ENCODE results near the gene C17orf50. TPM values are rescaled to one million over a fixed set of nuclear protein-coding genes. Genes with fewer than 3 reads are reported as not detected.

The C17orf50 gene
- total and polyA plus RNA-seq, 7 donors, result 0.07 TPM; not detected in 6

- DNase-seq, result peak; percentile 91
- no peak for TF ChIP-seq POLR2A (IDR thresholded peaks at IDR 0.05)
- peak in 3 of 4 donors; percentile 36 to 47 (median 43) for TF ChIP-seq POLR2AphosphoS5 (IDR thresholded peaks at IDR 0.05)
- TF ChIP-seq CTCF (IDR thresholded peaks at IDR 0.05), result peak; percentile 90 to 99 (median 94)
- no peaks in the 10 kb centered on the region for H3K27me3 ChIP-seq
- peak overlapping the region; percentile 23 to 57 (median 48) for H3K4me3 ChIP-seq
- H3K36me3 ChIP-seq, result no peaks in the 10 kb centered on the region
- intact Hi-C loops (cut with DNase I), result loop anchor here (1.0 kb wide), 2 partner anchors 40 to 45 kb away; partner anchors contain the start of gene TAF15
- H3K27ac ChIP-seq, result peak overlapping the region; percentile 44 to 77 (median 67)
- no peaks in the 10 kb centered on the region for H3K9me3 ChIP-seq
- peaks cover 0 to 39% (median 24%) of the 10 kb centered on the region in 4 donors for H3K4me1 ChIP-seq
- WGBS, 2 donors, result 2 to 4% methylated on average over 75 of the region's 75 CpGs
These were observed 3.7 kb downstream of the C17orf50 start for GRCh38 chr17:35764123-35764991.

GRCh38 chr17:35765086-35765710 is 4.5 kb downstream of the C17orf50 start:
- Histone ChIP-seq H3K4me3 (no peak overlapping the region), H3K9me3 (no peaks in the 10 kb centered on the region), H3K27ac (peak overlapping the region in 2 of 4 donors; percentile 68 to 77), H3K27me3 (no peaks in the 10 kb centered on the region), H3K36me3 (no peaks in the 10 kb centered on the region), H3K4me1 (peaks cover 0 to 39% (median 24%) of the 10 kb centered on the region in 4 donors)
- 62 to 78% methylated on average over 11 of the region's 11 CpGs for WGBS, 2 donors
- intact Hi-C loops (cut with DNase I), result no loop called here
- DNase-seq, result no peak
- TF ChIP-seq EP300 (IDR thresholded peaks at IDR 0.05) (no peak), POLR2AphosphoS5 (IDR thresholded peaks at IDR 0.05) (no peak), POLR2A (IDR thresholded peaks at IDR 0.05) (no peak), CTCF (IDR thresholded peaks at IDR 0.05) (no peak)

- peaks cover 0 to 39% (median 24%) of the 10 kb centered on the region in 4 donors for H3K4me1 ChIP-seq
- H3K4me3 ChIP-seq, result no peak overlapping the region
- no peak for DNase-seq
- no peaks in the 10 kb centered on the region for H3K9me3 ChIP-seq
- H3K36me3 ChIP-seq, result no peaks in the 10 kb centered on the region
- TF ChIP-seq CTCF (IDR thresholded peaks at IDR 0.05), result no peak
- TF ChIP-seq POLR2A (IDR thresholded peaks at IDR 0.05), result no peak
- no peak for TF ChIP-seq EP300 (IDR thresholded peaks at IDR 0.05)
- no peak for TF ChIP-seq POLR2AphosphoS5 (IDR thresholded peaks at IDR 0.05)
- peak overlapping the region in 1 of 4 donors; percentile 77 for H3K27ac ChIP-seq
- WGBS, 2 donors, result 82 to 86% methylated on average over 8 of the region's 8 CpGs
- no peaks in the 10 kb centered on the region for H3K27me3 ChIP-seq
- intact Hi-C loops (cut with DNase I), result no loop called here
These were observed 5.2 kb downstream of the C17orf50 start for GRCh38 chr17:35765756-35766488.

- intact Hi-C loops (cut with DNase I), result no loop called here
- Histone ChIP-seq H3K9me3 (no peaks in the 10 kb centered on the region), H3K27me3 (no peaks in the 10 kb centered on the region), H3K4me1 (peaks cover 0 to 39% (median 24%) of the 10 kb centered on the region in 4 donors), H3K36me3 (no peaks in the 10 kb centered on the region), H3K27ac (no peak overlapping the region), H3K4me3 (no peak overlapping the region)
- no peak for DNase-seq
- 94 to 95% methylated on average over 24 of the region's 24 CpGs for WGBS, 2 donors
- TF ChIP-seq POLR2AphosphoS5 (IDR thresholded peaks at IDR 0.05) (no peak), POLR2A (IDR thresholded peaks at IDR 0.05) (no peak), EP300 (IDR thresholded peaks at IDR 0.05) (no peak), CTCF (IDR thresholded peaks at IDR 0.05) (no peak)
These were observed 5.8 kb downstream of the C17orf50 start for GRCh38 chr17:35766489-35766877.
